Endothelial cell of umbilical vein (primary cell): ENCODE measurements around the gene CCNG2. TPM values are rescaled to one million over a fixed set of nuclear protein-coding genes. Genes with fewer than 3 reads are reported as not detected.

Experiments used
- BruUV-seq: library from RNA; stranded (reverse); fragments of 400-500 nt; replicated peaks from 2 replicates; lab custom pipeline; 2021; lab: Mats Ljungman, UMichigan
- CTCF ChIA-PET: fragments of 300-600, 350-600 bp; sonication (Branson Sonifier 250); formaldehyde crosslinking; loops from one replicate; lab custom pipeline; 2021; ENCODE audit warnings: antibody characterized with exemption, inconsistent platforms; lab: Charles Lee
- POLR2A ChIA-PET: fragments of 300-600, 350-600 bp; sonication (Branson Sonifier 250); formaldehyde crosslinking; loops from one replicate; lab custom pipeline; 2021; ENCODE audit warnings: antibody characterized with exemption, inconsistent platforms; lab: Charles Lee
- DNase-seq: peaks from one replicate; pipeline ENCODE4 v3.0.0-alpha.2; 2011; ENCODE audit warnings: low read depth, low spot score
- FAIRE-seq: peaks from 2 replicates; lab custom pipeline; 2011; peaks lifted over from hg19 to GRCh38; lab: Jason Lieb, UNC
- H2AFZ ChIP-seq: 2 replicates; pipeline ENCODE4 v1.6.0; 2012; ENCODE audit warnings: low read depth, low read length, control low read depth, inconsistent platforms
- H3K27ac ChIP-seq: 2 replicates; pipeline ENCODE4 v1.5.1; 2011; ENCODE audit warnings: low read depth, mild to moderate bottlenecking, control low read depth, low read length, moderate library complexity; ENCODE audit not compliant: insufficient read depth
- H3K27me3 ChIP-seq, 2 experiments: 2 replicates each; pipeline versions ENCODE4 v1.6.0 to v1.6.1; 2011; ENCODE audit warnings: low read length in 2 of 2, mixed read lengths in 1 of 2; ENCODE audit not compliant: control insufficient read depth in 2 of 2, insufficient read depth in 2 of 2
- H3K36me3 ChIP-seq, 2 experiments: 2 replicates in 1 of 2; 3 replicates in 1 of 2; pipeline ENCODE4 v1.5.1; 2011; ENCODE audit warnings: low read length in 2 of 2, mild to moderate bottlenecking in 1 of 2, moderate library complexity in 1 of 2; ENCODE audit not compliant: control insufficient read depth in 2 of 2, insufficient read depth in 2 of 2; ENCODE audit errors: extremely low read depth in 1 of 2
- H3K4me1 ChIP-seq: 3 replicates; pipeline ENCODE4 v1.5.1; 2011; ENCODE audit warnings: mild to moderate bottlenecking, low read length; ENCODE audit not compliant: control insufficient read depth, insufficient read depth; ENCODE audit errors: extremely low read depth
- H3K4me2 ChIP-seq: 2 replicates; pipeline ENCODE4 v1.6.1; 2011; ENCODE audit warnings: low read length, control low read depth, mixed read lengths; ENCODE audit not compliant: insufficient read depth
- H3K4me3 ChIP-seq, 3 experiments: fragments of 200-600 bp in 1 of 3; sonication (generic), shearing (Covaris generic) in 1 of 3; replicated peaks in 1 of 3; 2 replicates each; pipeline ENCODE4 v1.5.1; 2011 to 2016; ENCODE audit warnings: control low read depth in 3 of 3, low read length in 3 of 3, mild to moderate bottlenecking in 2 of 3, inconsistent platforms in 1 of 3, low read depth in 1 of 3, moderate library complexity in 1 of 3; ENCODE audit not compliant: insufficient read depth in 1 of 3
- H3K79me2 ChIP-seq: 2 replicates; pipeline ENCODE4 v1.6.0; 2012; ENCODE audit warnings: low read length, inconsistent platforms; ENCODE audit not compliant: control insufficient read depth, insufficient read depth
- H3K9ac ChIP-seq: replicated peaks from 2 replicates; pipeline ENCODE3; 2011; ENCODE audit warnings: low read length, control low read depth; ENCODE audit not compliant: insufficient read depth; ENCODE audit errors: extremely low read depth
- H3K9me1 ChIP-seq: replicated peaks from 3 replicates; pipeline ENCODE4 v1.6.0; 2011; ENCODE audit warnings: mild to moderate bottlenecking, low read length; ENCODE audit not compliant: control insufficient read depth, insufficient read depth; ENCODE audit errors: extremely low read depth
- H3K9me3 ChIP-seq: replicated peaks from 2 replicates; pipeline ENCODE4 v1.5.1; 2012; ENCODE audit warnings: low read length, inconsistent platforms; ENCODE audit not compliant: control insufficient read depth, insufficient read depth
- H4K20me1 ChIP-seq: replicated peaks from 2 replicates; pipeline ENCODE3; 2011; ENCODE audit warnings: mild to moderate bottlenecking, low read length; ENCODE audit not compliant: control insufficient read depth, insufficient read depth; ENCODE audit errors: extremely low read depth
- EZH2 ChIP-seq: IDR thresholded peaks from 2 replicates; pipeline ENCODE4 v1.6.1; 2012; ENCODE audit warnings: borderline replicate concordance, low read depth, mild to moderate bottlenecking, moderate library complexity, low read length, inconsistent platforms; ENCODE audit not compliant: severe bottlenecking
- FOS ChIP-seq: IDR thresholded peaks from 2 replicates; pipeline ENCODE4 v1.6.1; 2011; ENCODE audit warnings: mild to moderate bottlenecking, low read length, moderate library complexity, borderline replicate concordance; ENCODE audit not compliant: insufficient read depth
- GATA2 ChIP-seq: IDR thresholded peaks from 2 replicates; pipeline ENCODE4 v1.7.0; 2011; ENCODE audit warnings: low read depth, mild to moderate bottlenecking, moderate library complexity, mixed read lengths, low read length; ENCODE audit not compliant: insufficient read length, insufficient read depth
- JUN ChIP-seq: IDR thresholded peaks from 2 replicates; pipeline ENCODE4 v1.6.1; 2011; ENCODE audit warnings: borderline replicate concordance, low read depth; ENCODE audit not compliant: insufficient read length, insufficient read depth
- MYC ChIP-seq: IDR thresholded peaks from one replicate; pipeline ENCODE4 v1.6.1; 2011; ENCODE audit warnings: mild to moderate bottlenecking, low read depth, low read length
- POLR2A ChIP-seq: IDR thresholded peaks from 2 replicates; pipeline ENCODE4 v1.6.1; 2012; ENCODE audit warnings: low read depth, mild to moderate bottlenecking, control low read depth, low read length
- POLR2AphosphoS5 ChIP-seq: IDR thresholded peaks from 2 replicates; pipeline ENCODE4 v1.6.1; 2012; ENCODE audit warnings: low read depth, mild to moderate bottlenecking, control low read depth, low read length, moderate library complexity; ENCODE audit not compliant: insufficient read depth
- dilution Hi-C: fragments of 300-500 bp; cut with MboI; formaldehyde crosslinking; loops from one replicate; pipeline ENCODE4 v1.15.0; 2019; ENCODE audit warnings: low sequenced_read_pairs; ENCODE audit not compliant: extremely low pct_ligation_motif_present
- intact Hi-C: fragments of 100-400 bp; cut with micrococcal nuclease; formaldehyde crosslinking; loops from one replicate; pipeline ENCODE4 v1.10.0; 2022
- polyA plus RNA-seq, 4 experiments: library from polyadenylated mRNA; depleted of rRNA in 3 of 4; stranded (reverse) in 3 of 4; unstranded in 1 of 4; fragments of >200 nt; gene quantifications; 2 replicates each; pipeline versions ENCODE4 v1.2.1 to v1.2.3, GENCODE V29; 2011 to 2012; ENCODE audit warnings: missing spikeins in 1 of 4
- total RNA-seq: library from RNA; stranded (reverse); gene quantifications from 2 replicates; pipeline ENCODE4 v1.2.3, GENCODE V29; 2021
- TF ChIP-seq, protein P1 (sequence below), 2 donors: IDR thresholded peaks; 1 replicate in 1 of 2; 2 replicates in 1 of 2; pipeline ENCODE4 v1.5.1; 2011; ENCODE audit warnings: low read length in 2 of 2, mild to moderate bottlenecking in 2 of 2, moderate library complexity in 2 of 2, control low read depth in 1 of 2, inconsistent platforms in 1 of 2, low read depth in 1 of 2; ENCODE audit not compliant: insufficient read depth in 1 of 2; ENCODE audit errors: extremely low read depth in 1 of 2
- TF ChIP-seq, protein P2 (sequence below): IDR thresholded peaks from 2 replicates; pipeline ENCODE4 v1.6.1; 2011; ENCODE audit not compliant: insufficient read depth, insufficient read length

Gene CCNG2
- total and polyA plus RNA-seq, 2 donors (not counting 3 experiments of a cell fraction or from before 2014, with no cell fraction given) = 7.9 to 28.3 TPM

DNA sequence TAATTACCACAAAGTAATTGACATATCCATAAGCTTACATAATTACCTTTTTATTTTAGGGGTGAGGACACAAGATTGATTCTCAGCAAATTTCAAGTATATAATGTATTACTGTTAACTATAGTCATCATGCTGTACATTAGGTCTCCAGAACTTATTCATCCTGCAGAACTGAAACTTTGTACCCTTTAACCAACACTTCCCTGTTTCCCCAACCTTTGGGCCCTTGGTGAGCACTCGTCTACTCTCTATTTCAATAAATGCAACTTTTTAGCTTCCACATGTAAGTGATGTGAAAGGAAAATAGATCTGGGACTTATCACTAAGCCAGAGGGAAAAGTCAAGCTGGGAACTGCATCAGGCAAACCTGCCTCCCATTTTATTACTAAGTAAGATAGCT, 33.6 kb upstream of the CCNG2 start:
- H2AFZ ChIP-seq = no peak overlapping the region
- peaks cover 28 to 38% of the 10 kb centered on the region in 2 experiments for H3K27me3 ChIP-seq
- H3K4me1 ChIP-seq = no peaks in the 10 kb centered on the region
- BruUV-seq = no TSS peak
- no peak overlapping the region for H3K4me3 ChIP-seq
- H3K9me1 ChIP-seq = no peaks in the 10 kb centered on the region
- H3K36me3 ChIP-seq = no peaks in the 10 kb centered on the region
- POLR2A ChIA-PET = no interaction called here
- DNase-seq (no peak), FAIRE-seq (no peak)
- intact Hi-C loops (loop anchor here (5.0 kb wide), 1 partner anchor 79 kb away; no protein-coding TSS in a partner anchor), dilution Hi-C loops (no loop called here)
- H3K9me3 ChIP-seq = no peaks in the 10 kb centered on the region
- TF ChIP-seq EZH2 = no peak
- TF ChIP-seq GATA2 = no peak
- no peak for TF ChIP-seq JUN
- TF ChIP-seq POLR2AphosphoS5 = no peak
- TF ChIP-seq POLR2A = no peak
- TF ChIP-seq FOS = no peak
- TF ChIP-seq MYC = no peak
- TF ChIP-seq, protein P1, sequence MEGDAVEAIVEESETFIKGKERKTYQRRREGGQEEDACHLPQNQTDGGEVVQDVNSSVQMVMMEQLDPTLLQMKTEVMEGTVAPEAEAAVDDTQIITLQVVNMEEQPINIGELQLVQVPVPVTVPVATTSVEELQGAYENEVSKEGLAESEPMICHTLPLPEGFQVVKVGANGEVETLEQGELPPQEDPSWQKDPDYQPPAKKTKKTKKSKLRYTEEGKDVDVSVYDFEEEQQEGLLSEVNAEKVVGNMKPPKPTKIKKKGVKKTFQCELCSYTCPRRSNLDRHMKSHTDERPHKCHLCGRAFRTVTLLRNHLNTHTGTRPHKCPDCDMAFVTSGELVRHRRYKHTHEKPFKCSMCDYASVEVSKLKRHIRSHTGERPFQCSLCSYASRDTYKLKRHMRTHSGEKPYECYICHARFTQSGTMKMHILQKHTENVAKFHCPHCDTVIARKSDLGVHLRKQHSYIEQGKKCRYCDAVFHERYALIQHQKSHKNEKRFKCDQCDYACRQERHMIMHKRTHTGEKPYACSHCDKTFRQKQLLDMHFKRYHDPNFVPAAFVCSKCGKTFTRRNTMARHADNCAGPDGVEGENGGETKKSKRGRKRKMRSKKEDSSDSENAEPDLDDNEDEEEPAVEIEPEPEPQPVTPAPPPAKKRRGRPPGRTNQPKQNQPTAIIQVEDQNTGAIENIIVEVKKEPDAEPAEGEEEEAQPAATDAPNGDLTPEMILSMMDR (IDR thresholded peaks at IDR 0.05; ENCODE audit: extremely low read depth in 1 of 2, insufficient read depth in 1 of 2, low read depth in 1 of 2, low read length in 2 of 2) = no peak
- TF ChIP-seq, protein P2, sequence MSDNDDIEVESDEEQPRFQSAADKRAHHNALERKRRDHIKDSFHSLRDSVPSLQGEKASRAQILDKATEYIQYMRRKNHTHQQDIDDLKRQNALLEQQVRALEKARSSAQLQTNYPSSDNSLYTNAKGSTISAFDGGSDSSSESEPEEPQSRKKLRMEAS = no peak
- CTCF ChIA-PET = interaction anchor here (1.1 kb wide), 2 partner anchors 9 to 76 kb away, joined by 3 read pairs; no protein-coding TSS in a partner anchor
- no peak overlapping the region for H3K9ac ChIP-seq
- H3K79me2 ChIP-seq = no peaks in the 10 kb centered on the region
- H3K4me2 ChIP-seq = no peak overlapping the region
- no peaks in the 10 kb centered on the region for H4K20me1 ChIP-seq
- no peak overlapping the region for H3K27ac ChIP-seq
